Measurements from ENCODE around the gene C14orf180. TPM values are rescaled to one million over a fixed set of nuclear protein-coding genes. Genes with fewer than 3 reads are reported as not detected.

Gene C14orf180
- total RNA-seq, 1 donor from 2014 or later, result not detected

DNA sequence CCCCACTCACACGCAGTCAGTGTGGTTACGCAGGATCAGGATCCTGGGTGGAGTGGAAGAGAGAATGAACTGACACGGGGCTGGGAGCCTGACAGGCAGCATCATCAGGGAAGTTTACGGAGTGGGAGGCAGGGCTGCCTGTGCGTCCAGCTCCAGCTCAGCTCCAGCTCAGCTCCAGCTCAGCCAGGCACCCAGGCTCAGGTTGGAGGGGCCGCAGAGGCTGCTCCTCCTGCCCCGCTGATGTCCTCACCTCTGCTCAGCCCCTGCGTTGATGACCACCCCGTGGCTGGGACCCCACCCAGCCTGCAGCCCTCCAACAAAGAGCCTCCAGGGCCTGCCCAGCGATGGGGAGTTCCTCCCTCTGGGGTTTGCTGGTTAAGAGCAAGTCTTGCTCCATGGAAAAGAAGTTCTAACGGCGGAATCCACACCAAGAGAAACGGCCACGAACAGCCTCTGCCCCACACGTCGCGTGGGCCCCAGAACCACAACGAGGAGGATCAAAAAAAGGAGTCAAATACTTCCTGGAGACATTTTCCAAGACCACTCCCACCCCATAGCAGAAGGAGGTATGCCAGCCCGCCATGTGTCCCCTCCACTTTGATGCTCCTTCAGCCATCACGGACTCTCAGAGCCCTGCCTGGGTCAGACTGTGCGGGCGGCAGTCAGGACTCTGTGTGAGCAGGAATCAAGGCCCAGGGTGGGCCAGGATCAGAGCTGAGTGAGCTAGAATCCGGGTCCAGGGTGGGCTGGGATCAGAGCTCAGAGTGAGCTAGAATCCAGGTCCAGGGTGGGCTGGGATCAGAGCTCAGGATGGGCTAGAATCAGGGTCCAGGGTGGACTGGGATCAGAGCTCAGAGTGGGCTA is 17.7 kb upstream of the C14orf180 start:
- Mint-ChIP-seq H3K36me3 (ENCODE audit: low read depth, unreplicated experiment) (no peaks in the 10 kb centered on the region), H3K4me1 (ENCODE audit: low read depth, unreplicated experiment) (no peaks in the 10 kb centered on the region), H3K27me3 (ENCODE audit: low read depth, unreplicated experiment) (peaks cover 41% of the 10 kb centered on the region), H3K9me3 (ENCODE audit: unreplicated experiment) (no peaks in the 10 kb centered on the region), H3K4me3 (ENCODE audit: unreplicated experiment) (no peak overlapping the region), H3K27ac (ENCODE audit: unreplicated experiment) (no peak overlapping the region)
- Histone ChIP-seq H4K20me1 (ENCODE audit: insufficient read depth, low read length) (no peaks in the 10 kb centered on the region), H3K79me2 (ENCODE audit: insufficient read depth, low read length) (no peaks in the 10 kb centered on the region), H3K4me2 (ENCODE audit: low read length) (no peak overlapping the region), H3K27me3 (ENCODE audit: insufficient read depth, low read length) (no peaks in the 10 kb centered on the region), H3K9me3 (ENCODE audit: insufficient read depth, low read depth, low read length) (no peaks in the 10 kb centered on the region), H3K36me3 (ENCODE audit: insufficient read depth, low read length) (no peaks in the 10 kb centered on the region), H2AFZ (ENCODE audit: low read depth, low read length) (no peak overlapping the region), H3K27ac (ENCODE audit: low read depth, low read length) (no peak overlapping the region), H3K9ac (ENCODE audit: low read length) (no peak overlapping the region), H3K4me3 (ENCODE audit: insufficient read depth, low read depth, low read length) (no peak overlapping the region), H3K4me1 (ENCODE audit: insufficient read depth, low read length) (no peaks in the 10 kb centered on the region)
- TF ChIP-seq EZH2 (IDR thresholded peaks at IDR 0.05; ENCODE audit: insufficient read depth, low read length), result no peak
- TF ChIP-seq, protein P1, sequence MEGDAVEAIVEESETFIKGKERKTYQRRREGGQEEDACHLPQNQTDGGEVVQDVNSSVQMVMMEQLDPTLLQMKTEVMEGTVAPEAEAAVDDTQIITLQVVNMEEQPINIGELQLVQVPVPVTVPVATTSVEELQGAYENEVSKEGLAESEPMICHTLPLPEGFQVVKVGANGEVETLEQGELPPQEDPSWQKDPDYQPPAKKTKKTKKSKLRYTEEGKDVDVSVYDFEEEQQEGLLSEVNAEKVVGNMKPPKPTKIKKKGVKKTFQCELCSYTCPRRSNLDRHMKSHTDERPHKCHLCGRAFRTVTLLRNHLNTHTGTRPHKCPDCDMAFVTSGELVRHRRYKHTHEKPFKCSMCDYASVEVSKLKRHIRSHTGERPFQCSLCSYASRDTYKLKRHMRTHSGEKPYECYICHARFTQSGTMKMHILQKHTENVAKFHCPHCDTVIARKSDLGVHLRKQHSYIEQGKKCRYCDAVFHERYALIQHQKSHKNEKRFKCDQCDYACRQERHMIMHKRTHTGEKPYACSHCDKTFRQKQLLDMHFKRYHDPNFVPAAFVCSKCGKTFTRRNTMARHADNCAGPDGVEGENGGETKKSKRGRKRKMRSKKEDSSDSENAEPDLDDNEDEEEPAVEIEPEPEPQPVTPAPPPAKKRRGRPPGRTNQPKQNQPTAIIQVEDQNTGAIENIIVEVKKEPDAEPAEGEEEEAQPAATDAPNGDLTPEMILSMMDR (IDR thresholded peaks at IDR 0.05; ENCODE audit: insufficient read depth, low read depth, low read length), result no peak
- DNase-seq (ENCODE audit: low read depth) (no peak), FAIRE-seq (no peak)

DNA sequence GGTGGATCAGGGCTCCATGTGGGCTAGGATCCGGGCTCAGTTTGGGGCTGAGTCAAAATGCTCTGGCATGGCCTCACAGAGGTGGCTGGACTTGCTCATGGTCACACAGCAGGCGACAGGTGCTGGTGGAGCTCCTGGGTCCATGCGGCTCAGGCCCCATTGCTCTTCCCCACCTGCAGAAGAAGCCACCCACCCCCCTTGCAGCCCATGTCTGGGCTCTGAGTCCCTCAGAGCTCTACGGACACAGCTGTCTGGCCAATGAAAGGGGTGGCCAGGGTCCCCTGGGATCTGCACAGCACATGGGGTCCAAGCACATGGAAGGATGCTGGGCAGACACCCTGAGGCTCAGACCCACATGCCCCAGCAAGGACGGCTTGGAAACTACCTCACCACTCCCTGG is 17.0 kb upstream of the C14orf180 start:
- Histone ChIP-seq H3K9ac (ENCODE audit: low read length) (no peak overlapping the region), H4K20me1 (ENCODE audit: insufficient read depth, low read length) (no peaks in the 10 kb centered on the region), H3K36me3 (ENCODE audit: insufficient read depth, low read length) (no peaks in the 10 kb centered on the region), H3K9me3 (ENCODE audit: insufficient read depth, low read depth, low read length) (no peaks in the 10 kb centered on the region), H3K4me2 (ENCODE audit: low read length) (no peak overlapping the region), H3K4me1 (ENCODE audit: insufficient read depth, low read length) (no peaks in the 10 kb centered on the region), H2AFZ (ENCODE audit: low read depth, low read length) (no peak overlapping the region), H3K4me3 (ENCODE audit: insufficient read depth, low read depth, low read length) (no peak overlapping the region), H3K27me3 (ENCODE audit: insufficient read depth, low read length) (no peaks in the 10 kb centered on the region), H3K27ac (ENCODE audit: low read depth, low read length) (no peak overlapping the region), H3K79me2 (ENCODE audit: insufficient read depth, low read length) (no peaks in the 10 kb centered on the region)
- DNase-seq (ENCODE audit: low read depth) (no peak), FAIRE-seq (no peak)
- H3K36me3 Mint-ChIP-seq (ENCODE audit: low read depth, unreplicated experiment), result no peaks in the 10 kb centered on the region
- no peaks in the 10 kb centered on the region for H3K4me1 Mint-ChIP-seq (ENCODE audit: low read depth, unreplicated experiment)
- no peaks in the 10 kb centered on the region for H3K9me3 Mint-ChIP-seq (ENCODE audit: unreplicated experiment)
- no peak for TF ChIP-seq EZH2 (IDR thresholded peaks at IDR 0.05; ENCODE audit: insufficient read depth, low read length)
- TF ChIP-seq, protein P1 (IDR thresholded peaks at IDR 0.05; ENCODE audit: insufficient read depth, low read depth, low read length), result no peak
- H3K27me3 Mint-ChIP-seq (ENCODE audit: low read depth, unreplicated experiment), result peaks cover 44% of the 10 kb centered on the region
- H3K27ac Mint-ChIP-seq (ENCODE audit: unreplicated experiment), result no peak overlapping the region
- no peak overlapping the region for H3K4me3 Mint-ChIP-seq (ENCODE audit: unreplicated experiment)

DNA sequence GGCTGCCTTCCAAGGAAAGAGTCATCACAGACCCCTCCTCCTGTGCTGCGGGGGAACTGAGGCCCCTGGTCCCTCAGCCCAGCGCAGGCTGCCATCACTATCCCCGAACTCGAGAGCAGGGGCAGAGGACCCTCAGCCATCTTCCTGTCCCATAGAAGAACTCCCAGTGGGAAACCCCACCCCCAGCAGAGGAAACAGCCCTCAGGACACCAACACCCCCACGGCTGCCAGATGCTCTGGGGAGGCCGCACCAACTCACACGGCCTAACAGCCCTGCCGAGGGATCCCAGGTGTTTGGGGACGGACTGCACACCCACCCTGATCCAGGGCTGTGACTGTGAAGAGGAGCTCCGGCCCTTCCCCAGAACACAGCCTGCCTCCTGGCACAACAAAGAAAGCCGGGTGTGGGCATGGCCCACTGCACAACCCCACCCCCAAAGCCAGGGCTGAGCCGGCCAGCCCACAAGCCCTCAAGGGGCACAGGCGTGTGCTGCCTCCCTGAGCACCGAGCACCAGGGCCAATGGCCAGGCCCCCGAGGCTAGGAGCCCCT is 16.3 kb upstream of the C14orf180 start:
- H3K9me3 Mint-ChIP-seq (ENCODE audit: unreplicated experiment), result no peaks in the 10 kb centered on the region
- Histone ChIP-seq H4K20me1 (ENCODE audit: insufficient read depth, low read length) (no peaks in the 10 kb centered on the region), H3K4me3 (ENCODE audit: insufficient read depth, low read depth, low read length) (no peak overlapping the region), H3K79me2 (ENCODE audit: insufficient read depth, low read length) (no peaks in the 10 kb centered on the region), H3K9ac (ENCODE audit: low read length) (no peak overlapping the region), H3K36me3 (ENCODE audit: insufficient read depth, low read length) (no peaks in the 10 kb centered on the region), H3K9me3 (ENCODE audit: insufficient read depth, low read depth, low read length) (no peaks in the 10 kb centered on the region), H3K27ac (ENCODE audit: low read depth, low read length) (no peak overlapping the region), H3K4me2 (ENCODE audit: low read length) (no peak overlapping the region), H3K27me3 (ENCODE audit: insufficient read depth, low read length) (no peaks in the 10 kb centered on the region), H2AFZ (ENCODE audit: low read depth, low read length) (no peak overlapping the region), H3K4me1 (ENCODE audit: insufficient read depth, low read length) (no peaks in the 10 kb centered on the region)
- TF ChIP-seq EZH2 (IDR thresholded peaks at IDR 0.05; ENCODE audit: insufficient read depth, low read length), result no peak
- TF ChIP-seq, protein P1 (IDR thresholded peaks at IDR 0.05; ENCODE audit: insufficient read depth, low read depth, low read length), result no peak
- DNase-seq (ENCODE audit: low read depth) (no peak), FAIRE-seq (no peak)
- no peak overlapping the region for H3K4me3 Mint-ChIP-seq (ENCODE audit: unreplicated experiment)
- no peaks in the 10 kb centered on the region for H3K4me1 Mint-ChIP-seq (ENCODE audit: low read depth, unreplicated experiment)
- no peak overlapping the region for H3K27ac Mint-ChIP-seq (ENCODE audit: unreplicated experiment)
- no peaks in the 10 kb centered on the region for H3K36me3 Mint-ChIP-seq (ENCODE audit: low read depth, unreplicated experiment)
- peaks cover 44% of the 10 kb centered on the region for H3K27me3 Mint-ChIP-seq (ENCODE audit: low read depth, unreplicated experiment)

All from astrocyte (in vitro differentiated cells and primary cell).